HG02588 (cell line): ENCODE data around the gene MYL4.
A peak's percentile ranks its signal among the peaks of the same experiment; 100 is the strongest.
"Not testable (repeated sequence)": the region's sequence is repeated elsewhere in the genome, so short reads cannot be mapped to it uniquely, and the experiment has no call there.

ENCODE experiments used
- ATAC-seq: cut with Tn5 transposase; IDR thresholded peaks from one replicate; pipeline ENCODE4 v1.9.1; 2021; ENCODE audit warnings: mild to moderate bottlenecking, moderate library complexity; ENCODE audit not compliant: unreplicated experiment

Gene MYL4

GRCh38 chr17:47192554-47192953 is 16.6 kb upstream of the MYL4 start:
- ATAC-seq, result no peak

DNA sequence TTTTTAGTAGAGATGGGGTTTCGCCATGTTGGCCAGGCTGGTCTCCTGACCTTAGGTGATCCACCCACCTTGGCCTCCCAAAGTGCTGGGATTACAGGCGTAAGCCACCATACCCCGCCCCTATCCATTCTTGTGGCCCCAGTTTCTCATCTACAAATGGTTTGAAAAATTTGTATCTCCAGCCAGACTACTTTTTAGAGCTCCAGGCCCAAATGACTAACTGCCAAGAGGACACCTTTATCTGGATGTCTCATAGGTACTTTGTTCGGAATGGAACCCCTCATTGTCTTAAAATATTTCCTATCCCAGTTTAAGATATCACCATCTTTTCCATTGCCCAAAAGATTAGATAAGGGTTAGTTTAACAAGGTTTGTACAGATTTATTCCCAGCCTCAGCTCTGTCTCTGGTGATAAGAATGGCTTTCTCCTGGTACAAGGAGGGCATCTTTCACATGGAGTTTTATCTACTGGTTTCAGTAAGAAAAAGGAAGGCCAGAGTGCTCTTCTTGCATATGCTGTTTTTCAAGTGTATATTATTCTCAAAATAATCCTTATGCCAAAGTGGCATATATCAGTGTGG is 15.1 kb upstream of the MYL4 start:
- ATAC-seq, result no peak

GRCh38 chr17:47197821-47198220 is 11.3 kb upstream of the MYL4 start:
- ATAC-seq, result no peak

DNA sequence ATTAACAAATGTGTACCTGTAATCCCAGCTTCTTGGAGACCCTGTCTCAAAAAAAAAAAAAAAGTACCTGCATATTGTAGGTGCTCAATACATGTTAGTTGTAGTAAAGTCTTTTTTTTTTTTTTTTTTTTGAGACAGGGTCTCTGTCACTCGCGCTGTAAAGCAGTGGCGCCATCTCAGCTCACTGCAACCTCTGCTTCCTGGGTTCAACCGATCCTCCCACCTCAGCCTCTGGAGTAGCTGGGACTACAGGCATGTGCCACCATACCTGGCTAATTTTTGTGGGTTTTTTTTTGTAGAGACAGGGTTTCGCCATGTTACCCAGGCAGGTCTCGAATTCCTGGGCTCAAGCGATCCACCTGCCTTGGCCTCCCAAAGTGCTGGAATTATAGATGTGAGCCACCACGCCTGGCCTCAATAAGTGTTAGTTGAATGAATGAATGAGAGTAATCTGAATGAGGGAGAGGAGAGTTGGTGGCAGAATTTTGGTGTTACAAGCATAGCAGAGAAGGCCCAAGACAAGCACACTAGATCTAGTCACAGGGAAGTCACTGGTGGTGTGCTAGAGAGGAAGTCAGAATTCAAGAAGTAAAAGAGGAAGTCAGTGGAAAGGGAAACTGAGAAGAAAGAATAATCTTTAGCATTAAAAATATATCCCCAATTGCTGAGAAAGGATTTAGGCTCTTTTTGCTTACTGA is 9.4 kb upstream of the MYL4 start:
- ATAC-seq, result no peak

- ATAC-seq, result no peak
Observed at GRCh38 chr17:47200325-47200664, 8.9 kb upstream of the MYL4 start.

DNA sequence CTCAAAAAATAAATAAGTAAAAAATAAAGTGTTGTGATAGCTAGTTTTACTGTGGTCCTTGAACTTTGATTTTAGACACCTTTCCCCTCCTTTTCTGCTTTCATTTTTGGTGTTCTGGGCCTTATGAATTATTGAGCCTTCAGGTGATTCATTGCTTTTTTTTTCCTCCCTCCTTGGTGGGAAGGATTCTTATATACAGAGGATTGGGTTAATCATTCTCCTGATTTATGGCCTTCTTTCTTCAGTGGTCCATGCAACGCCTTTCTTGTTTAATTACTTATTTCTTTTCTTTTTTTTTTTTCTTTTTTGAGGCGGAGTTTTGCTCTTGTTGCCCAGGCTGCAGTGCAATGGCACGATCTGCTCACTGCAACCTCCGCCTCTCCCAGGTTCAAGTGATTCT is 8.0 kb upstream of the MYL4 start:
- no peak for ATAC-seq

- ATAC-seq, result no peak
Observed at GRCh38 chr17:47203984-47204721, 5.0 kb upstream of the MYL4 start.

- peak; percentile 38 for ATAC-seq
Observed at GRCh38 chr17:47204722-47205418, 4.3 kb upstream of the MYL4 start.

GRCh38 chr17:47205419-47205963 is 3.7 kb upstream of the MYL4 start:
- peak; percentile 48 for ATAC-seq

DNA sequence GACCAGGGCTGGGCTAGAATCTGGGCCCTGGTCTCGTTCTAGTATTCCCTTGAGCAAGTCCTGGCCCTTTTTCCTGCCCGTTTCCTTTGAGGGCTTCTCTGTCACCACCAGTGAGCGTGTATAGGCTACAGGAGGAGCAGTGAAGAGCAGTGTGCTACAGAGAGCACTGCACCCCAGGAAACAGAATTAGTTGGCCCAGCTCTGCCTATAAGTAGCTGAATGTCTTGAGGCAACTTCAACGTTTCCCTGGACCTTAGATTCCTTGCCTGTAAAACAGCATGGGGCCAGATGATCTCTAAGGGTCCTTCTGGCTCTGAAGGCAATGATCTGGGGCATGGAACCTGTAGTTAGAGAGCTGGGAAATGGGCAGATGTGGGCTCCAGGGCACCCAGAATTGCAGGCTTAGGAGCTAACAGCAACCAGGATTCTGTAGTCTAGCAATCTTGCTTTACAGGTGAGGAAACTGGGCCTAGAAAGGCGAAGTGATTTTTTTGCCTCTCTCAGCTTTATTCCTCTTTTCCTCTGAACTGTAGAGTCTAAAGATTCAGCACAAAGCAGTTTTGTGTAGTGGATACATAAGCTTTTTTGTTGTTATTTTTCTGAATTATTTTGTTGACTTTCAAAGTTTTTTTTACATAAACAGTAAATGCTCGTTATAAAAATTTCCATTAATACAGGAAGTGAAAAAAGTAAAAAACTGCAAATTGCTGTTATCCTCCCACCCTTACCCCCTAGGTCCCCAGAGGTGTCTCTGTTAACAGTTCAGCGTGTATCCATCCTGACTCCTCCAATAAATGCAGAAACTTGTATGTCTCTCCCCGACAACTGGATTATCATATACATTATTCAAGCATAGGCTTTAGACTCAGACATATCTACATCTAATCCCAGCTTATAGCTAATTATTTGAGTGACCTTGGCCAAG is 1.7 kb upstream of the MYL4 start:
- no peak for ATAC-seq

- ATAC-seq, result no peak
Observed at GRCh38 chr17:47209499-47209898, 351 bp downstream of the MYL4 start.

- no peak for ATAC-seq
Observed at GRCh38 chr17:47210105-47210504, 957 bp downstream of the MYL4 start.

- ATAC-seq, result no peak
Observed at GRCh38 chr17:47210779-47211178, 1.6 kb downstream of the MYL4 start.

- no peak for ATAC-seq
Observed at GRCh38 chr17:47212458-47212857, 3.3 kb downstream of the MYL4 start.

GRCh38 chr17:47213540-47213939 is 4.4 kb downstream of the MYL4 start:
- no peak for ATAC-seq

GRCh38 chr17:47214931-47215330 is 5.8 kb downstream of the MYL4 start:
- ATAC-seq, result no peak

GRCh38 chr17:47216821-47217220 is 7.7 kb downstream of the MYL4 start:
- not testable (repeated sequence) for ATAC-seq

GRCh38 chr17:47217279-47217678 is 8.1 kb downstream of the MYL4 start:
- ATAC-seq, result not testable (repeated sequence)

DNA sequence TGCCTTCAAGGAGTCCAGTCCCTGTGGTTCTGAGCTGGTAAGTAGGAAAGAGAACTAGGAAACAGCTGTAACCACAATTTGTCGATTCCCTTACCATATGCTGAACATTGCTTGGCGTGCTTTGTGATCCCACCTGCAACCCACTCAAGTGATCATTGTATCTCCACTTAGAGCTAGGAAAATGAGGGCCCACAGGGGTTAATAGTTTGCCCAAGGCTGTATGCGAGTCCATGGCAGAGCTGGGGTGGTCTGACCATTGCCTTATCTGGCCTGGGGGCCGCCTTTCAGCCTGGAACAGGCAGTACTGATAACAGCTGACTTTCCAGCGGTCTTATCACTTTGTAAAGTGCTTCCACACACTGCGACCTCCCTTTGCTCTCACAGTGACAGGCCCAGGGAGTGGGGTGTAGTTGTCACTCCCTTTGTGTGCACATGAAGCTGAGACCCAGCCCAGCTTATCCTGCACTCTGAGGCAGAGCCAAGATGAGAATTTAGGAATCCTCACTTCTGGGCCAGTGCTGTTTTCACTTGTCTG is 9.8 kb downstream of the MYL4 start:
- ATAC-seq, result no peak
